NCI-H187 treated with DMSO at 0.1 percent for 48 hours (cell line): ENCODE measurements around the gene RIMBP3C.
"Not testable (repeated sequence)": the region's sequence is repeated elsewhere in the genome, so short reads cannot be mapped to it uniquely, and the experiment has no call there.

Source experiments
- DNase-seq: peaks from one replicate; lab custom pipeline; 2025; lab: John Stamatoyannopoulos, UW

RIMBP3C gene

GRCh38 chr22:21526705-21527500 lies 24.4 kb downstream of the RIMBP3C start:
- DNase-seq: not testable (repeated sequence)

GRCh38 chr22:21516970-21517764 lies 34.1 kb downstream of the RIMBP3C start:
- not testable (repeated sequence) for DNase-seq

- DNase-seq: not testable (repeated sequence)
These were observed 34.7 kb downstream of the RIMBP3C start for GRCh38 chr22:21516522-21516921.

- DNase-seq: not testable (repeated sequence)
These were observed 36.0 kb downstream of the RIMBP3C start for GRCh38 chr22:21515234-21515633.

- DNase-seq: not testable (repeated sequence)
These were observed 37.1 kb downstream of the RIMBP3C start for GRCh38 chr22:21514117-21514516.

- not testable (repeated sequence) for DNase-seq
These were observed 39.2 kb downstream of the RIMBP3C start for GRCh38 chr22:21512022-21512421.

GRCh38 chr22:21510397-21510796 lies 40.9 kb downstream of the RIMBP3C start:
- not testable (repeated sequence) for DNase-seq

GRCh38 chr22:21499623-21500506 lies 51.4 kb downstream of the RIMBP3C start:
- DNase-seq: not testable (repeated sequence)

GRCh38 chr22:21498489-21498888 lies 52.8 kb downstream of the RIMBP3C start:
- not testable (repeated sequence) for DNase-seq

GRCh38 chr22:21497984-21498383 lies 53.3 kb downstream of the RIMBP3C start:
- DNase-seq: not testable (repeated sequence)
